ENCODE results near the gene UQCRQ. TPM values are rescaled to one million over a fixed set of nuclear protein-coding genes. Genes with fewer than 3 reads are reported as not detected.

The UQCRQ gene
- total and polyA plus RNA-seq, 9 of the 15 experiments (the other 6 are each of a cell fraction or from before 2014, with no cell fraction given): 235 to 2,421 (median 883) TPM

DNA sequence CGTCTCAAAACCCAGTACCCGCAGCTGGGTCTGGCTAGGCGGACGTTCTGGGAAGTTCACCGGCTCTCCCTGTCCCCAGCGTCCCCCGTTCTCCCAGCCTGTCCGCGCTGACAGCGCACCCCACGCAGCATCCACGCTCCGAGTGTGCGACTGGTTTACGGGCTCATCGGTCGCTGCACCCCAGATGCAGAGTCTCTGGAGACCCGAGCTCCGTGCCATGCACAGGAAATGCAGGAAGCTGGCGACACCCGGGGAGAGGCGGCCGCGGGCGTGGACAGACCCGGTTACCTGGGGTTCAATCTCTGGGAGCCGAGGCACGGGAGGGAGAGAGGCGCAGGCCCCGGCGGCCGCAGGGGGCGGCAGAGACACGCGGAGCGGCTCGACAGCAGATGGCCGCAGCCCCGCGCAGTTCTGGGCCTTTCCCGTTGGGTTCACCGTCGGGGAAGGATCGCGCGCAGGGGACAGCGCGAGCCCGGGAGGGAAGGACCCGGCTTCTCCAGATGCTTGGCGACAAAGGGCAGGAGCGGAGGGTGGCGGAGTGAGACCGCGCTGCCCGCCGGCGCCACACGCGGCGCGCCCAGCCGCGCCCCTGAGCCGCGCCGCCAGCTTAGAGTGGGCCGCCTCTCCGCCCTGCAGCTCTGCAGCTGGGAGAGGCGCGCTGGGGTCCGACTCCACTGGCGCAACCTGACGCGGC is 36.6 kb upstream of the UQCRQ start (continued):
- TF ChIP-seq KHSRP (IDR thresholded peaks at IDR 0.05) (no peak), RFX5 (IDR thresholded peaks at IDR 0.05; ENCODE audit: low read depth, low read length) (no peak), ELF1 (tag; IDR thresholded peaks at IDR 0.05) (no peak), NR4A1 (CRISPR knock-in tag; IDR thresholded peaks at IDR 0.05) (no peak), NR4A1 (tag; IDR thresholded peaks at IDR 0.05) (no peak), ZNF217 (CRISPR knock-in tag; IDR thresholded peaks at IDR 0.05) (no peak), STAT5B (CRISPR knock-in tag; IDR thresholded peaks at IDR 0.05) (no peak), MCM5 (IDR thresholded peaks at IDR 0.05; ENCODE audit: low read depth) (no peak), MTA3 (IDR thresholded peaks at IDR 0.05; ENCODE audit: borderline replicate concordance) (peak; percentile 73; the same call in 1 of the 2 replicates), RNF2 (IDR thresholded peaks at IDR 0.05) (no peak), ZNF175 (CRISPR knock-in tag; IDR thresholded peaks at IDR 0.05; ENCODE audit: low read depth) (no peak), PHTF2 (CRISPR knock-in tag; IDR thresholded peaks at IDR 0.05) (no peak), TAF1 (IDR thresholded peaks at IDR 0.05; ENCODE audit: control insufficient read depth, extremely low read depth, insufficient read depth, low read length, severe bottlenecking) (peak; percentile 62), ZNF134 (CRISPR knock-in tag; conservative IDR thresholded peaks at IDR 0.05) (no peak), MED1 (CRISPR knock-in tag; IDR thresholded peaks at IDR 0.05; ENCODE audit: borderline replicate concordance) (no peak), ZNF23 (CRISPR knock-in tag; IDR thresholded peaks at IDR 0.05) (no peak), BACH1 (tag; IDR thresholded peaks at IDR 0.05) (no peak)
- TF ChIP-seq, protein P1, sequence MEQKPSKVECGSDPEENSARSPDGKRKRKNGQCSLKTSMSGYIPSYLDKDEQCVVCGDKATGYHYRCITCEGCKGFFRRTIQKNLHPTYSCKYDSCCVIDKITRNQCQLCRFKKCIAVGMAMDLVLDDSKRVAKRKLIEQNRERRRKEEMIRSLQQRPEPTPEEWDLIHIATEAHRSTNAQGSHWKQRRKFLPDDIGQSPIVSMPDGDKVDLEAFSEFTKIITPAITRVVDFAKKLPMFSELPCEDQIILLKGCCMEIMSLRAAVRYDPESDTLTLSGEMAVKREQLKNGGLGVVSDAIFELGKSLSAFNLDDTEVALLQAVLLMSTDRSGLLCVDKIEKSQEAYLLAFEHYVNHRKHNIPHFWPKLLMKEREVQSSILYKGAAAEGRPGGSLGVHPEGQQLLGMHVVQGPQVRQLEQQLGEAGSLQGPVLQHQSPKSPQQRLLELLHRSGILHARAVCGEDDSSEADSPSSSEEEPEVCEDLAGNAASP (IDR thresholded peaks at IDR 0.05): no peak
- TF ChIP-seq, protein P2, sequence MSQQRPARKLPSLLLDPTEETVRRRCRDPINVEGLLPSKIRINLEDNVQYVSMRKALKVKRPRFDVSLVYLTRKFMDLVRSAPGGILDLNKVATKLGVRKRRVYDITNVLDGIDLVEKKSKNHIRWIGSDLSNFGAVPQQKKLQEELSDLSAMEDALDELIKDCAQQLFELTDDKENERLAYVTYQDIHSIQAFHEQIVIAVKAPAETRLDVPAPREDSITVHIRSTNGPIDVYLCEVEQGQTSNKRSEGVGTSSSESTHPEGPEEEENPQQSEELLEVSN (IDR thresholded peaks at IDR 0.05; ENCODE audit: borderline replicate concordance in 1 of 2, extremely low read depth in 1 of 2, insufficient read depth in 1 of 2, insufficient read length in 1 of 2, low read depth in 1 of 2, low read length in 1 of 2, poor library complexity in 1 of 2, severe bottlenecking in 1 of 2): peak; percentile 55 to 87
- TF ChIP-seq, protein P3, sequence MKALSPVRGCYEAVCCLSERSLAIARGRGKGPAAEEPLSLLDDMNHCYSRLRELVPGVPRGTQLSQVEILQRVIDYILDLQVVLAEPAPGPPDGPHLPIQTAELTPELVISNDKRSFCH (CRISPR knock-in tag; IDR thresholded peaks at IDR 0.05): no peak
- TF ChIP-seq, protein P3 (tag; IDR thresholded peaks at IDR 0.05): 0 out of 2 replicates have a peak, but pooled peaks have one; percentile 38
- TF ChIP-seq, protein P4, sequence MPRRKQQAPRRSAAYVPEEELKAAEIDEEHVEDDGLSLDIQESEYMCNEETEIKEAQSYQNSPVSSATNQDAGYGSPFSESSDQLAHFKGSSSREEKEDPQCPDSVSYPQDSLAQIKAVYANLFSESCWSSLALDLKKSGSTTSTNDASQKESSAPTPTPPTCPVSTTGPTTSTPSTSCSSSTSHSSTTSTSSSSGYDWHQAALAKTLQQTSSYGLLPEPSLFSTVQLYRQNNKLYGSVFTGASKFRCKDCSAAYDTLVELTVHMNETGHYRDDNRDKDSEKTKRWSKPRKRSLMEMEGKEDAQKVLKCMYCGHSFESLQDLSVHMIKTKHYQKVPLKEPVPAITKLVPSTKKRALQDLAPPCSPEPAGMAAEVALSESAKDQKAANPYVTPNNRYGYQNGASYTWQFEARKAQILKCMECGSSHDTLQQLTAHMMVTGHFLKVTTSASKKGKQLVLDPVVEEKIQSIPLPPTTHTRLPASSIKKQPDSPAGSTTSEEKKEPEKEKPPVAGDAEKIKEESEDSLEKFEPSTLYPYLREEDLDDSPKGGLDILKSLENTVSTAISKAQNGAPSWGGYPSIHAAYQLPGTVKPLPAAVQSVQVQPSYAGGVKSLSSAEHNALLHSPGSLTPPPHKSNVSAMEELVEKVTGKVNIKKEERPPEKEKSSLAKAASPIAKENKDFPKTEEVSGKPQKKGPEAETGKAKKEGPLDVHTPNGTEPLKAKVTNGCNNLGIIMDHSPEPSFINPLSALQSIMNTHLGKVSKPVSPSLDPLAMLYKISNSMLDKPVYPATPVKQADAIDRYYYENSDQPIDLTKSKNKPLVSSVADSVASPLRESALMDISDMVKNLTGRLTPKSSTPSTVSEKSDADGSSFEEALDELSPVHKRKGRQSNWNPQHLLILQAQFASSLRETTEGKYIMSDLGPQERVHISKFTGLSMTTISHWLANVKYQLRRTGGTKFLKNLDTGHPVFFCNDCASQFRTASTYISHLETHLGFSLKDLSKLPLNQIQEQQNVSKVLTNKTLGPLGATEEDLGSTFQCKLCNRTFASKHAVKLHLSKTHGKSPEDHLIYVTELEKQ (CRISPR knock-in tag; IDR thresholded peaks at IDR 0.05): no peak
